A549 (cell line): ENCODE data around the gene DMGDH.

ENCODE experiments used
- CBX2 ChIP-seq: fragments of 200-600 bp; sonication (generic); IDR thresholded peaks from 2 replicates; pipeline ENCODE4 v1.6.1; 2016; ENCODE audit warnings: low read depth, mild to moderate bottlenecking, borderline replicate concordance
- CTCF ChIP-seq: fragments of >200 bp; sonication (Bioruptor Twin); formaldehyde crosslinking; IDR thresholded peaks from 3 replicates; pipeline ENCODE4 v1.5.1; 2016
- HDAC2 ChIP-seq: fragments of 200-600 bp; sonication (generic); IDR thresholded peaks from 2 replicates; pipeline ENCODE4 v1.6.1; 2016
- JUNB ChIP-seq: fragments of >200 bp; sonication (Bioruptor Twin); formaldehyde crosslinking; IDR thresholded peaks from 2 replicates; pipeline ENCODE4 v1.6.1; 2016
- NR3C1 ChIP-seq: fragments of >200 bp; sonication (Bioruptor Twin); formaldehyde crosslinking; IDR thresholded peaks from 3 replicates; pipeline ENCODE4 v1.6.1; 2017
- POLR2A ChIP-seq: IDR thresholded peaks from 2 replicates; pipeline ENCODE4 v1.6.1; 2012; ENCODE audit warnings: mild to moderate bottlenecking, low read length
- ZSCAN20 ChIP-seq: fragments of 250-450 bp; sonication (Bioruptor Pico); IDR thresholded peaks from 2 replicates; pipeline ENCODE4 v1.8.0; 2022; ENCODE audit warnings: mild to moderate bottlenecking, moderate library complexity

- TF ChIP-seq CTCF, result no peak
- TF ChIP-seq ZSCAN20 (CRISPR knock-in tag), result no peak
- no peak for TF ChIP-seq CBX2
- no peak for TF ChIP-seq NR3C1
- peak; percentile 86 for TF ChIP-seq POLR2A
- no peak for TF ChIP-seq JUNB
- no peak for TF ChIP-seq HDAC2
Observed at GRCh38 chr5:78984439-78985115, 84.9 kb downstream of the DMGDH start.
